Lower lobe of right lung (tissue), 2 donors: ENCODE data around the gene PRAMEF5. TPM values are rescaled to one million over a fixed set of nuclear protein-coding genes. Genes with fewer than 3 reads are reported as not detected.
"Not testable (repeated sequence)": the region's sequence is repeated elsewhere in the genome, so short reads cannot be mapped to it uniquely, and the experiment has no call there.

Source experiments
- ATAC-seq, 2 donors: fragments of 200-7000 bp; cut with Tn5 transposase; one replicate each; pipeline ENCODE4 v1.9.1; 2020 to 2022; ENCODE audit warnings: mild to moderate bottlenecking in 2 of 2, moderate library complexity in 2 of 2
- DNase-seq: peaks from one replicate; pipeline ENCODE4 v3.0.0-alpha.2; 2020
- H3K27ac ChIP-seq: fragments of 200-600 bp; one replicate; pipeline ENCODE4 v1.8.0; 2022
- H3K27me3 ChIP-seq: fragments of 200-600 bp; one replicate; pipeline ENCODE4 v1.8.0; 2022; ENCODE audit warnings: low read depth
- H3K36me3 ChIP-seq: fragments of 200-600 bp; one replicate; pipeline ENCODE4 v1.8.0; 2022; ENCODE audit warnings: mild to moderate bottlenecking
- H3K4me1 ChIP-seq: fragments of 200-600 bp; one replicate; pipeline ENCODE4 v1.8.0; 2022
- H3K4me3 ChIP-seq: fragments of 200-600 bp; one replicate; pipeline ENCODE4 v1.8.0; 2022; ENCODE audit warnings: mild to moderate bottlenecking
- H3K9me3 ChIP-seq: fragments of 200-600 bp; one replicate; pipeline ENCODE4 v1.8.0; 2022
- intact Hi-C: fragments of 100-400 bp; cut with DNase I; formaldehyde crosslinking; loops from one replicate; pipeline ENCODE4 v1.11.0; 2022
- total RNA-seq: library from RNA; stranded (reverse); fragmentation: NEBNext Ultra II Directional; extraction: Animal tissue kit (Norgen Biotek cat#: 25700); gene quantifications from one replicate; pipeline ENCODE4 v1.2.1, GENCODE V29; 2021
- donor health status: DM: no; HTN: yes; CAD: no; lungs with severe emphysema.

The PRAMEF5 gene
- total RNA-seq, 1 donor from 2014 or later = not detected

GRCh38 chr1:13231061-13231750, 22.8 kb upstream of the PRAMEF5 start:
- H3K27ac ChIP-seq, intact Hi-C loops, H3K36me3 ChIP-seq, DNase-seq, H3K27me3 ChIP-seq, H3K9me3 ChIP-seq, ATAC-seq, H3K4me1 ChIP-seq, H3K4me3 ChIP-seq: not testable (repeated sequence)

- intact Hi-C loops, DNase-seq, H3K9me3 ChIP-seq, H3K4me3 ChIP-seq, H3K27ac ChIP-seq, H3K27me3 ChIP-seq, H3K36me3 ChIP-seq, ATAC-seq, H3K4me1 ChIP-seq: not testable (repeated sequence)
Measured at GRCh38 chr1:13232056-13232455, 21.9 kb upstream of the PRAMEF5 start.

GRCh38 chr1:13234057-13234456, 19.9 kb upstream of the PRAMEF5 start:
- H3K4me3 ChIP-seq, ATAC-seq, H3K27ac ChIP-seq, intact Hi-C loops, H3K4me1 ChIP-seq, H3K36me3 ChIP-seq, DNase-seq, H3K9me3 ChIP-seq, H3K27me3 ChIP-seq: not testable (repeated sequence)

- H3K4me1 ChIP-seq, intact Hi-C loops, H3K36me3 ChIP-seq, H3K27me3 ChIP-seq, DNase-seq, H3K4me3 ChIP-seq, H3K27ac ChIP-seq, H3K9me3 ChIP-seq, ATAC-seq: not testable (repeated sequence)
Measured at GRCh38 chr1:13237572-13237971, 16.4 kb upstream of the PRAMEF5 start.

GRCh38 chr1:13239633-13240032, 14.4 kb upstream of the PRAMEF5 start:
- ATAC-seq, H3K9me3 ChIP-seq, H3K27me3 ChIP-seq, H3K4me1 ChIP-seq, DNase-seq, intact Hi-C loops, H3K4me3 ChIP-seq, H3K36me3 ChIP-seq, H3K27ac ChIP-seq: not testable (repeated sequence)

GRCh38 chr1:13243536-13244263, 10.3 kb upstream of the PRAMEF5 start:
- H3K4me3 ChIP-seq, intact Hi-C loops, H3K27ac ChIP-seq, H3K36me3 ChIP-seq, H3K27me3 ChIP-seq, H3K9me3 ChIP-seq, DNase-seq, H3K4me1 ChIP-seq: not testable (repeated sequence)
- ATAC-seq = peak in 1 of 2 donors; percentile 12

GRCh38 chr1:13245841-13246553, 8.0 kb upstream of the PRAMEF5 start:
- DNase-seq, intact Hi-C loops, H3K27me3 ChIP-seq, ATAC-seq, H3K4me1 ChIP-seq, H3K36me3 ChIP-seq, H3K27ac ChIP-seq, H3K9me3 ChIP-seq, H3K4me3 ChIP-seq: not testable (repeated sequence)

GRCh38 chr1:13246554-13246871, 7.5 kb upstream of the PRAMEF5 start:
- H3K4me1 ChIP-seq, intact Hi-C loops, ATAC-seq: not testable (repeated sequence)

GRCh38 chr1:13247122-13247521, 6.9 kb upstream of the PRAMEF5 start:
- H3K36me3 ChIP-seq, DNase-seq, H3K27ac ChIP-seq, H3K27me3 ChIP-seq, H3K9me3 ChIP-seq, H3K4me1 ChIP-seq, ATAC-seq, intact Hi-C loops, H3K4me3 ChIP-seq: not testable (repeated sequence)

More at GRCh38 chr1:13246554-13246871, 7.5 kb upstream of the PRAMEF5 start:
- not testable (repeated sequence) for H3K4me3 ChIP-seq, H3K27me3 ChIP-seq, DNase-seq, H3K9me3 ChIP-seq, H3K36me3 ChIP-seq, H3K27ac ChIP-seq

- H3K27me3 ChIP-seq, H3K4me3 ChIP-seq, H3K36me3 ChIP-seq, H3K27ac ChIP-seq, ATAC-seq, H3K9me3 ChIP-seq, H3K4me1 ChIP-seq, DNase-seq, intact Hi-C loops: not testable (repeated sequence)
Measured at GRCh38 chr1:13265124-13265523, 11.1 kb downstream of the PRAMEF5 start.

GRCh38 chr1:13277016-13277415, 23.0 kb downstream of the PRAMEF5 start:
- peak in 1 of 2 donors; percentile 58 for ATAC-seq
- H3K4me3 ChIP-seq, H3K27me3 ChIP-seq, H3K27ac ChIP-seq, intact Hi-C loops, DNase-seq, H3K36me3 ChIP-seq, H3K9me3 ChIP-seq, H3K4me1 ChIP-seq: not testable (repeated sequence)

GRCh38 chr1:13279617-13280016, 25.6 kb downstream of the PRAMEF5 start:
- H3K9me3 ChIP-seq, H3K27me3 ChIP-seq, intact Hi-C loops, DNase-seq, H3K27ac ChIP-seq, ATAC-seq, H3K4me1 ChIP-seq, H3K4me3 ChIP-seq, H3K36me3 ChIP-seq: not testable (repeated sequence)

- H3K4me1 ChIP-seq, intact Hi-C loops, H3K36me3 ChIP-seq, H3K9me3 ChIP-seq, H3K4me3 ChIP-seq, ATAC-seq, H3K27ac ChIP-seq, DNase-seq, H3K27me3 ChIP-seq: not testable (repeated sequence)
Measured at GRCh38 chr1:13285037-13285436, 31.0 kb downstream of the PRAMEF5 start, which contains the start of gene PRAMEF8. Gene PRAMEF8 (minus strand): TSS chr1:13285137. CDS start chr1:13284091, 1,046 bp downstream.
